Measurements from ENCODE around the gene TMEM213.

The TMEM213 gene

GRCh38 chr7:138878051-138878450, 80.3 kb downstream of the TMEM213 start:
- DNase-seq, result no peak

- no peak for DNase-seq
Measured at GRCh38 chr7:138878856-138879255, 81.1 kb downstream of the TMEM213 start.

GRCh38 chr7:138879356-138879755, 81.6 kb downstream of the TMEM213 start:
- DNase-seq, result no peak

GRCh38 chr7:138880881-138881578, 83.2 kb downstream of the TMEM213 start:
- no peak for DNase-seq

- DNase-seq, result no peak
Measured at GRCh38 chr7:138881579-138882188, 83.9 kb downstream of the TMEM213 start.

- DNase-seq, result no peak
Measured at GRCh38 chr7:138882249-138882648, 84.5 kb downstream of the TMEM213 start.

- no peak for DNase-seq
Measured at GRCh38 chr7:138885383-138886147, 87.8 kb downstream of the TMEM213 start.

GRCh38 chr7:138886501-138886917, 88.7 kb downstream of the TMEM213 start:
- peak; percentile 71 for DNase-seq

GRCh38 chr7:138887085-138887710, 89.4 kb downstream of the TMEM213 start:
- no peak for DNase-seq

All from NCI-H748 treated with DMSO at 0.1 percent for 48 hours (cell line).